ENCODE measurements around the gene IL1RN.

IL1RN gene

DNA sequence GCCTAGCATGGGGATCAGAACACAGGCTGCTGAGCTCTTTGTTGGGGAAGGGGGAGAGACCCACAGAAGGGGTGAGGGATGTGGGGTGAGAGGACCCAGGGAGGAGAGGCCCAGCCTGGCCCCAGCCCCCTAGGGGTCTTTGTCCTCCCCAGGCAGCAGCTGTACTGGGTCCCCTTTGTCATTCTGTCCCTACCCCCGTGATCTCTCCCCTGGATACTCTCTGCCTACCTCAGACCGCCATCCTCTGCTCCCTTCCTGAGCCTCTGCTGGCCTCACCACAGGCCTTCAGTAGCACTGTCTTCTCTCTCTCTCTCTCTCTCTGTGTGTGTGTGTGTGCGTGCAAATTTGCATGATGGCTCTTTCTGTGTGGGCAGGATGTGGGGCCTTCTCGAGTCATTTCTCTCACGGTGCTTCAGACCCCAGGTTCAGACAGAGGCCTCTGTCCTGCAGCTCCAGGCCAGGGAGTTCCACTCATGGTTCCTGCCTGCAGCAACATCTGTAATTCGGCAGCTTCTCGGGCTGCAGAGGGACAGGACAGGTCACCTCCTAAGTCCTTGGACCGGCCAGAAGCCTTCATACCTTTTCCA is 47.7 kb downstream of the IL1RN start:
- no peak for DNase-seq (ENCODE audit: low read depth)

DNA sequence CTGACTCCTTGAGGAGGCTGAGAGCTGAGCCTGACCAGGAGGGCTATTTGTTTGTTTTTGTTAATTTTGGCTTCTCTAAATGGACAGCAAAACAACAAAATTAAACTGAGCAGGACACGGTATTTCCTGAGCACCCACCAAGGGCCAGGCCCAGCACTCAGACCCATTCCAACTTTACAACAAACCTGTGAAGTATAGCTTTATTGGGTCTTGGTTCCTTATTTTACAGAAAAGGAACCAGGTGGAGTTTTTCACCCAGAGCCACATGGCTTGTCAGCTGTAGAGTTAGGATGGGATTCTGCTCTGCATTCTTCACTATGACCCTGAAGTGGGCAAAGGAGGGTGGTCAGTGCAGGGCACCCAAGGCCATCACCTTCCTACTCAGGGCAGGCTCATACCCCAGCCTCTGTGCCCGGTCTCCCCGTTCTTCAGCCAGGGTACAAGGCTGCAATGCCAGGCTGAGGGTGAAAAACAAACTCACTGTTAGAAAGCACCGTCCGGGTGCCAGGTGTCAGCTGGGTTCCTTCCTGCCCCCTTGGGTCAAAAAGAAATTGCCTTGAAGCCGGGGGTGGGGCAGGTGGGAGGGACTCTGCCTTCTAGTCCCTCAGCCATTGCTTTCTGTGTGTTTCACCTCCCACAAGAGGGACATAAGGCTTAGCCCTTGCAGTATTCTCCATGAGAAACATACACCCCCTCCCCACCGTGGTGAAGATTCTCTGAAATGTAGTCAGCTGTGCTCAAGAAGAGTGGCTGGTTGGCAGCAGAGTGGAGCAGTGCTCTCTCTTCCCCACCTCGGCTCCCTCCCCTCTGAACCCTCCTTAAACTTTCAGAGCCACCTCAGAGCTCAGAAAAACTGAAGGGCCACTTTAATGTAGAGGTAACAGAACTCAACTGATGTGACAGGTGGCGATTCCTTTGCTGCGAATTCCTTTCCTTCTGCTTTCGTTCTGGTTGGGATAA is 48.6 kb downstream of the IL1RN start:
- no peak for DNase-seq (ENCODE audit: low read depth)

DNA sequence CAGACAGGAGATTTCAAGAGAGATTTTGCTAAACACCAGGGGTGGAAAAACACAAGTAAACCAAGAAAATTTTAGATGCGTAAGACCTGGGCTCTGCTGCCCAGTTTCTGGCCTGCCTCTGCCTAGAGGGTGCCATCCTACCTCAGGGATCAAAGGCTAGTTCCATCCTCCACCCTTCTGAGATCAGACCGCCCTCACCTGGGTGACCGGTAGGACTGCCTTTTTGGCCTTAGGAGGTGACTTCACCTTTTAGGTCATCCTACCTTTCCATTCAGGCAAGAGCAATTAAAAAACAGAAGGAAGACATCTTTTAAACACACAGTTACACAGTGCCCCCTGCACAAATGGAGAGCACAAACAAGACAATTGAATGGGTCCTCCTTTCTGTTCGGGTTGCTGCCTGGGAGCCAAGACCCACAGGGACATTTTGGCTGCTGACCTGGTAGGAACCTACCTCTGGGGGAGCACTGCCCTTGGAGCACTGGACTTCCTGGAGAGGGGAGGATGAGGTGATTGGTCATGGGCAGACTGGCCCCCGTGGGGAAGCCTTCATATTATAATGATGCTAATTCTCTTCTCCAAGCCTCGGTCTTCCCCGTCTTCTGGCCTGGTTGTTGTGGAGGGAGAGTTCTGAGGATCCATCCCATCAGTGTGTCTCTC is 49.4 kb downstream of the IL1RN start:
- DNase-seq (ENCODE audit: low read depth), result no peak

DNA sequence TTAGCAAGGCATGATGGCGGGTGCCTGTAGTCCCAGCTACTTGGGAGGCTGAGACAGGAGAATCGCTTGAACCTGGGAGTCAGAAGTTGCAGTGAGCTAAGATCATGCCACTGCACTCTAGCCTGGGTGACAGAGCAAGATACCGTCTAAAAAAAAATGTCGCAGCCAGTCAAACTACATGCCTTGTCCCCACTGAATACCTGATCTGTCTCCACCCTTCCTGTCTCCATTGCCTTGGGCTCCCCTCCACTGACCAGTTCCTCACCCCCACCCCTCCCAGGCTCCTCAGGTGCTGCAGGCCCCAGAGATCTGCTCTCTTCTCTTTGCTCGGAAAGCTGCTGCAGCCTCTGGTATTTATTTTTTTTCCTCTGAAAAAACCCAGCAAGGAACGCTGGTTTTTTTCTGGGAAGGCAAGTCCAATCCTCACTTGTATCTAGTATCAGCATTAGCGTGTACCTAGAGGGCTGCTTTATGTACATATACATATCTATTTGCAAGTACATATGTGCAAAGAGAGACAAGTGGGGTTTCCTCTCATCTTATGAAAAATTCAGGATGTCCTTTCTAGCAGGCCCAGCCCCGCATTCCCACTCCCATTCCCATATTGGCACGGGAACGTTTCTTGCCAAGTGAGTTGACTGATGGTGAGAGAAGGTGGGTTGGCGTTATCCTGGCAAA is 50.8 kb downstream of the IL1RN start:
- no peak for DNase-seq (ENCODE audit: low read depth)

DNA sequence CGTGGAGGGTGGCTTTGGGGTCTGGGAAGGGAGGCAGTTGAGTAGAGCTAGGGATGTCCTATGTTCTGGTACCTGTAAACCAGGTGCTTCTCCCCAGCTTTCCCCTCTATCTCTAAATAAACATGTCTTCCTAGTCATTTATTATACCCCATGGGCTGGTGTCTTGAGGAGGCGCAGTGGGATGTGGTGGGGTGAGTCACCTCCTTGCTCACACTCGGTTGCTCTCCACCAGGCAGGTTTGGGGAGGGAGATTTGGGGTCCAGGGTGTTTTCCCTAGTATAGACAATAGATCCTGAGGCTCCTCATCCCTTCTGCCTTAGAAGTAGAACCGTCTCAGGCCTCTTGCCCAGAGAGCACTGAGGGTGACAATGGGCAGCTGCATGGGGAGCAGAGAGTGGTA is 51.5 kb downstream of the IL1RN start:
- DNase-seq (ENCODE audit: low read depth), result no peak

DNA sequence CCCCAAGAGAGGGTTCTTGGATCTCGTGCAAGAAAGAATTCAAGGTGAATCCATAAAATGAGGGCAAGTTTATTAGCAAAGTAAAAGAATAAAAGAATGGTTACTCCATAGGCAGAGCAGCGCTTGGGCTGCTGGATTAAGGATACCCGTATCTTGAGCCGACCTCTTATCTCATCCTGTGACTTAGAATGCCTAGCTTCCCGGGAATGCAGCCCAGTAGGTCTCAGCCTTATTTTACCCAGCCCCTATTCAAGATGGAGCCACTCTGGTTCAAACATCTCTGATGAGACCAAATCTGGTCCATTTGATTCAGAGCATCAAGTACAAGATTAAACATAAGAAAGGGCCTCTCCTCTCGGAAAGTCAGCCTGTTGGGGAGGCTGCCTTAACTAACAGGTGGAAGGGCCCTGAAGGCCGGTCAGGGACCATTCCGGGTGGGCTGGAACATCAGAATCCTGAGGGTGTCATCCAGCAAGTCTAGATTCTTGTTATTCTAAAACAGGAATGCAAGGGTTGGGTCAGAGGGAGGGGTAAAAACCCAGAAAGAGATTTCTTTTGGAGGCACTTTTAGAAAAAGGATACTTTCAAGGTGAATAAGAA is 52.1 kb downstream of the IL1RN start:
- DNase-seq (ENCODE audit: low read depth), result no peak

DNA sequence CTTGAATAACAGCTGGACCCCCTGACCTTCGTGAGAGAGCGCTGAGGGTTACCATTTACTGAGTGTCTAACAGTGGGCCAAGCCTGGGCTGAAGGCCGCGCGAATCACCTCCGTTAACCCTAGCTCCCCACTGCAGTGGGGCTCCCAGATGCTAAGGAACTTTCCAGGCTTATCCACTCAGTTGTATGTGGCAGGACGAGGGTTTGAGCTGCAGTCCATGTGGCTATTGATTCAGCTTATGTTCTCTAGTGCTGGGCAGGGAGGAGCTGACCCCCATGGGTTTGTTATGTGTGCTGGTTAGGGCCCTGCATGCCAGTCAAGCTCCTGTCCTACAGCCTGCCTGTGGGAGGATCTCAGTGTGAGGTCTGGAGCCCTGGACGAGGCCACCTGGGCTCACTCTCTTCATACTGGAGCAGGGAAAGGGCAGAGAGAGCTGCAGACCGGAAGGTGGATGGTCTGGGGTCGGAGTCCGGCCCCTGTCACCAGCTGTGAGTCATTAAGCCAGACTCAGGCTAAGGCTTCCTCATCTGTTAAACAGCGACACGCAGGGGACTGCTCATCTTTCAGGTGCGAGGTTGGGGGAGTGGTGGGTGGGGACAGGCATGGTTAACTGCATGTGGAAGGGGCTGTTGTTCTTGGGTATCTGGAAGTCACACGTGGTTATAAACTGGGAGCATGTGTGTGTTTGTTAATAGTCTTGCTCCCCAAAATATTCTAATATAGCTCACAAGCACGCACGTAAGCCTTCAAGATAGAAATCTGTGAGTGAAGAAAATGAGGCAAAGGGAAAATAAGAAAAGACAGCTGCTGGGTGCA is 52.9 kb downstream of the IL1RN start:
- DNase-seq (ENCODE audit: low read depth), result no peak

DNA sequence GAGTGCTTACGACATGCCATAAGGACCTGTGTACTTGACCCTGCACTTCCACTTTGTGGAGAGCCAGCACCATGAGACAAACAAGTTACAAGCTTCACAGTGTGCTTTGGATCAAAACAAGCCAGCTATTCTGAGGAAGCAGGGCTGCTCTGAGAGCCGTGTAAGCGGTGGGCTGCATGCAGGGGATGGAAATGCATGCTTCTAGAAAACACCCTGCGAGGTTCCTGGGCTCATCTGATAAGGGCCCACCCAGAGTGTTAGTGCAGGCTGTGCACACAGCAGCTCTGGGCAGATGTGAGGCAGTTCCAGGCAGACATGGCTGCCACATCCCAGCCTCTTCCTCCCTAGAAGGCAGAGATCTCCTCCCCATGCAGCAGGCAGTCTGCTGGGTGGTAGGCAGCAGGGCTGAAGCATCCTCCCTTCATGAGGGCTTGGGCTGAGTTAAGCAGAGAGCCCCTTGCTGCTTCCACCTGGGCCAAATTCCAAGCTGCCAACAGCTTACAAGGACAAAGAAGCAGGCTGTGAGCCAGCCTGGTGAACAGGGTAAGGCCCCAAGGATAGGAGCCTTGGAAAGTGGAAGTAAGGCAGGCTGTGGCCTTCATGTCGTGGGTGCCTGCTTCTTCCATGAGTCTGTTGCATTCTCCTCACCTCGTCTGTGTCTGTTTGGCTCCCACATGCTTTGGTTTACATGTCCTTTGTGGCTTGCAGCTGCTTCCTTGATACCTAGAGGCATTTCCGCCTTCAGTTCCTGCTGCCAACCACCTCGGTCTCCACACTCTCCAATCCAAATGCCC is 54.1 kb downstream of the IL1RN start:
- no peak for DNase-seq (ENCODE audit: low read depth)

DNA sequence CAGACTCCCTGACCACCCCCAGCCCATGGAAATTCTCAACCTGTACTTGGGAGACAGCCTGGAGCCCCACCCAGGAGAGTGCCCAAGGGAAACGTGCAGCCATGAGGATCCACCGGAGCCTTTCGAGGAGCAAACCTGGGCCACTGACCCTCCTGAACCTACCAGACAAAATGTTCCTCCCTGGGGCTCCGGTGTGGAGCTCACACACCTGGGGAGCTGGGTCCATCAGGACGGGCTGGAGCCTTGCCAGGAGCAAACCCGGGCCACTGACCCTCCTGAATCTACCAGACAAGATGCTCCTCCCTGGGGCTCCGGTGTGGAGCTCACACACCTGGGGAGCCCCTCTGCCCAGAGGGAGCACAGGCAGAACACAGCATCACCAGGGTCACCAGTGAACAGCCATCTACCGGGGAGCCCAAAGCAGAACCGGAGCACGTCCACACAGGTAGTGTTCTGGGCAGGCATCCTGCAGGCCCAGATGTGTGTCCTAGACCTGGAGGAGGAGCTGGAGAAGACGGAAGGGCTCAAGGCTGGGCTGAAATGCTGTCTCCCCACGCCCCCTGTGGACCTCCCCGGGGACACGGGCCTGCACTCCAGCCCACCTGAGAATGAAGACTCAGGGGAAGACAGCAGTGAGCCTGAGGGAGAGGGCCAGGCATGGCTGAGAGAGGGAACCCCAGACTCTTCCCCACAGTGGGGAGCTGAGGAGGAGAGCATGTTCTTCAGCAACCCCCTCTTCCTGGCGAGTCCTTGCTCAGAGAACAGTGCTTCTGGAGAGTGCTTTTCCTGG is 55.3 kb downstream of the IL1RN start:
- no peak for DNase-seq (ENCODE audit: low read depth)

DNA sequence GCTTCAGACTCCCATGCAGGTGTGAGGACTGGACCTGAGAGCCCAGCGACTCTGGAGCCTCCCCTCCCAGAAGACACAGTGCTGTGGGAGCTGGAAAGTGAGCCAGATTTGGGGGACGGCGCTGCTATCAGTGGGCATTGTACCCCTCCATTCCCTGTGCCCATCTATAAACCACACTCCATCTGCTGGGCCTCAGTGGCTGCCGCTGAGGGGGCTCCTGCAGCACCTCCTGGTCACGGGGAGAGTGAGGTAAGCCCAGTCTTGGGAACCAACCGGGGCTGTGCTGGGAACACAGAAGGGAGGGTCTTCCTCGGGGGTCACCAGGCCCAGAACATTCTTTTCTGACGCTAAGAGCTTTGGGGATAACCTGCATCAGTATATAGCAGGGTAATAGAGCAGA is 55.9 kb downstream of the IL1RN start:
- no peak for DNase-seq (ENCODE audit: low read depth)
